Measurements from ENCODE around the gene SFXN3.

Gene SFXN3

GRCh38 chr10:101075775-101076174 lies 44.7 kb downstream of the SFXN3 start:
- no peak for DNase-seq (ENCODE audit: low spot score)

- DNase-seq (ENCODE audit: low spot score) = no peak
Measured at GRCh38 chr10:101076630-101077029, 45.6 kb downstream of the SFXN3 start.

- DNase-seq (ENCODE audit: low spot score) = no peak
Measured at GRCh38 chr10:101079874-101080273, 48.8 kb downstream of the SFXN3 start.

- DNase-seq (ENCODE audit: low spot score) = peak; percentile 32
Measured at GRCh38 chr10:101080933-101081931, 50.2 kb downstream of the SFXN3 start.

GRCh38 chr10:101085846-101086245 lies 54.8 kb downstream of the SFXN3 start:
- DNase-seq (ENCODE audit: low spot score) = peak; percentile 42

GRCh38 chr10:101087376-101087775 lies 56.3 kb downstream of the SFXN3 start:
- DNase-seq (ENCODE audit: low spot score) = no peak

GRCh38 chr10:101087965-101088364 lies 56.9 kb downstream of the SFXN3 start:
- DNase-seq (ENCODE audit: low spot score) = no peak

GRCh38 chr10:101089520-101090299 lies 58.7 kb downstream of the SFXN3 start:
- no peak for DNase-seq (ENCODE audit: low spot score)

GRCh38 chr10:101090597-101090996 lies 59.6 kb downstream of the SFXN3 start:
- DNase-seq (ENCODE audit: low spot score) = no peak
